T-helper 22 cell (primary cell): Measurements from ENCODE around the gene PTPRK.

Source experiments
- DNase-seq: peaks from one replicate; pipeline ENCODE4 v3.0.0-alpha.2; 2020; ENCODE audit warnings: low read depth

The PTPRK gene

GRCh38 chr6:128284128-128284527 lies 236.3 kb downstream of the PTPRK start:
- no peak for DNase-seq

GRCh38 chr6:128282961-128283360 lies 237.4 kb downstream of the PTPRK start:
- DNase-seq: no peak

- DNase-seq: no peak
These were observed 239.4 kb downstream of the PTPRK start for GRCh38 chr6:128280960-128281359.

GRCh38 chr6:128280066-128280465 lies 240.3 kb downstream of the PTPRK start:
- no peak for DNase-seq

GRCh38 chr6:128278836-128279235 lies 241.6 kb downstream of the PTPRK start:
- no peak for DNase-seq

- no peak for DNase-seq
These were observed 243.0 kb downstream of the PTPRK start for GRCh38 chr6:128277379-128277778.

- DNase-seq: no peak
These were observed 244.1 kb downstream of the PTPRK start for GRCh38 chr6:128276311-128276710.

- DNase-seq: no peak
These were observed 244.7 kb downstream of the PTPRK start for GRCh38 chr6:128275681-128276080.

GRCh38 chr6:128275030-128275429 lies 245.4 kb downstream of the PTPRK start:
- no peak for DNase-seq

- DNase-seq: no peak
These were observed 248.9 kb downstream of the PTPRK start for GRCh38 chr6:128271527-128271926.

- DNase-seq: no peak
These were observed 249.4 kb downstream of the PTPRK start for GRCh38 chr6:128271011-128271410.

- DNase-seq: no peak
These were observed 253.5 kb downstream of the PTPRK start for GRCh38 chr6:128266946-128267345.

- DNase-seq: no peak
These were observed 254.7 kb downstream of the PTPRK start for GRCh38 chr6:128265706-128266105.

GRCh38 chr6:128259730-128260685 lies 260.4 kb downstream of the PTPRK start:
- no peak for DNase-seq

- no peak for DNase-seq
These were observed 261.2 kb downstream of the PTPRK start for GRCh38 chr6:128259029-128259724.

- DNase-seq: no peak
These were observed 264.3 kb downstream of the PTPRK start for GRCh38 chr6:128256095-128256494.

GRCh38 chr6:128252341-128253176 lies 267.8 kb downstream of the PTPRK start:
- no peak for DNase-seq

GRCh38 chr6:128251445-128252340 lies 268.7 kb downstream of the PTPRK start:
- DNase-seq: no peak

GRCh38 chr6:128250370-128251070 lies 269.9 kb downstream of the PTPRK start:
- DNase-seq: no peak

GRCh38 chr6:128249429-128249828 lies 271.0 kb downstream of the PTPRK start:
- DNase-seq: no peak
